NCI-H2196 treated with DMSO at 0.1 percent for 48 hours (cell line): ENCODE data around the gene ESR1.
"Not testable (repeated sequence)": the region's sequence is repeated elsewhere in the genome, so short reads cannot be mapped to it uniquely, and the experiment has no call there.

ENCODE experiments used
- DNase-seq: peaks from one replicate; lab custom pipeline; 2025; ENCODE audit not compliant: unreplicated experiment; lab: John Stamatoyannopoulos, UW

The ESR1 gene

DNA sequence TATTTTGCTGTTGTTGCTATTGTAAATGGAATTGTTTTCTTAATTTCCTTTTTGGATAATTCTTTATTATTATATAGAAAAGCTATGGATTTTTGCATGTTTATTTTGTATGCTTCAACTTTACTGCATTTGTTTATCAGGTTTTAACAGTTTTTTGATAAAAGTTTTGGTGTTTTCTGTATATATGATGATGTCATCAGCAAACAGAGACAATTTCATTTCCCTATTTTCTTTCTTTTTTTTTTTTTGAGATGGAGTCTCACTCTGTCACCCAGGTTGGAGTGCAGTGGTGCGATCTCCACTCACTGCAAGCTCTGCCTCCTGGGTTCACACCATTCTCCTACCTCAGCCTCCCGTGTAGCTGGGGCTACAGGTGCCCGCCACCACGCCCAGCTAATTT lies 156.9 kb downstream of the ESR1 start:
- not testable (repeated sequence) for DNase-seq

GRCh38 chr6:151974061-151974617 lies 166.7 kb downstream of the ESR1 start:
- DNase-seq = no peak

GRCh38 chr6:151975795-151976194 lies 168.3 kb downstream of the ESR1 start:
- no peak for DNase-seq

DNA sequence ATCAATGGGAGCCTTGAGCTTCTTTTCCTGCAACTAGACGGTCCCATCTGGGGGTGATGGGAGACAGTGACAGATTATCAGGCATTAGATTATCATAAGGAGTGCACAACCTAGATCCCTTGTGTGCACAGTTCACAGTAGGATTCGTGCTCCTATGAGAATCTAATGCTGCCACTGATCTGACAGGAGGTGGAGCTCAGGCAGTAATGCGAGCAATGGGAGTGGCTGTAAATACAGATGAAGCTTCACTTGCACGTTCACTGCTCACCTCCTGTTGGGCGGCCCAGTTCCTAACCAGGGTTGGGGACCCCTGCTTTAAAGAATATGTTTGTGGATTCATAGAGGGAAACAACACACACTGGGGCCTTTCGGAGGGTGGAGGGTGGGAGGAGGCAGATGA lies 180.7 kb downstream of the ESR1 start:
- DNase-seq = not testable (repeated sequence)

DNA sequence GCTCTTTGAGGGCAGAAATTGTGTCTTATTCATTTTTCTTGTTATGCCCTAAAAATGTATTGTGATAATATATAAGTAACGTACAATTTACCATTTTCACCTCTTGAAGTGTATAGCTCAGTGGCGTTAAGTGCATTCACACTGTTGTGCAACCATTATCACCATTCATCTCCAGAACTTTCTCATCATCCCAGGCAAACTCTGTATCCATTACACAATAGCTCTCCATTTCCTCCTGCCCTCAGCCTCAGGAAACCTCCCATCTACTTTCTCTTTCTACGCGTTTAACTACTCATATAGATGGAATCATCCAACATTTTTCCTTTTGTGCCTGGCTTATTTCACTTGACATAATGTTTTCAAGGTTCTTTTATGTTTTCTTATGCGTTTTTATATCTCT lies 184.6 kb downstream of the ESR1 start:
- DNase-seq = no peak

DNA sequence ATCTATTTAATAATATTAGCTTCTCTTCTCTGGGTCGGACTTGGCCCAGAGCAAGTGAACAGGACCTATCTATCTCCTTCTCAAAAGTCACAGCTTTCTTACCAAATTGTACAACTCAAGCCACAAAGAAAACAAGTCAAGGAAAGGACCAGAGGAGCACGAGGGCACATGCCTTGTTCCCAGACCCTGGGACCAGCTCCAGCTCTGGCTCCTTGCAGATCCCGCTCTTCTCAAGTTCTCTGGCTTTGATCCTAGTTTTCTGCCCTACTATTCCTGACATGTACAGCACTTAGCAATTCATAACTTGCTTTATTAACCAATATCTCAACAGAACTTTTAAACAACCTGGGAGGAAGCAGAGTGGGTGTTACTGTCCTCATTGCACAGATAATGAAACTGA lies 185.9 kb downstream of the ESR1 start:
- no peak for DNase-seq

- no peak for DNase-seq
Measured at GRCh38 chr6:151998784-151999183, 191.3 kb downstream of the ESR1 start.

DNA sequence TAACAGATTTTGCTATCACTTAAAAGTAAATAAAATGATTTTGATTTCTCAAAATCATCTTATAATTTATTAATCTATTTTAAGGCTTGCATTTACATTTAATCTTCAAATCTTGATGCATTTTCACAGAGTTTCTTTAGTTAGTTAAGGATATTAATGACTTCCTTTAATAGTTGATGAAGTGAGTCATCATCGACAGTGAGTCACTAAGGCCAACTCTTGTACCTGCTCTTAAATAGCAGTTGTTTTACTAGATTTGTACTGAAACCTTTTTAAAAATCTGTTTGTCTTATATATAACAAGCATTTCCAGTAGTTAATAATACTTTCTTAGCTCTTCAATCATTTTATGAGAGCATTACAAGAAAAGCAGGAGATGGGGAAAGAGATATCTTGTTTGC lies 191.7 kb downstream of the ESR1 start:
- DNase-seq = no peak

GRCh38 chr6:152001408-152001807 lies 193.9 kb downstream of the ESR1 start:
- no peak for DNase-seq

DNA sequence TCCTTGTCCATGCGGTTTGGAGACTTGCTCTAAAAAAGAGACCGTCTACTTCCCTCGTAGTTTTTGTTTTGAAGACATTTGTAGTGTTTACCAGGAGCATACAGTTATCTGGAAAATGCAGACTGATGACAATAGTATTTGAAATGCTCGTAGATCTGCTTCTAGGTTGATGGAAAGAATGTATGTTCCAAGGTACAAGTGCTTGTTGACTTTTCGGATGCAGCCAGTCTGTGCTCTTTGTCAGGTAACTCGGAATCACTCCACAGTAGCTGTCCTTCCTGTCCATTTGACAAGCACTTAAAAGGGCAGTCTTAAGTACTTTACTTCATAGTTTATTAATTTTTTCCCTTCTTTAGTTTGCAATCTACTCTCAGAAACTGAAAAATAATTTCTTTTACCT lies 194.8 kb downstream of the ESR1 start:
- no peak for DNase-seq

- no peak for DNase-seq
Measured at GRCh38 chr6:152004036-152004566, 196.6 kb downstream of the ESR1 start.

- no peak for DNase-seq
Measured at GRCh38 chr6:152004896-152005295, 197.4 kb downstream of the ESR1 start.

- DNase-seq = no peak
Measured at GRCh38 chr6:152008779-152009178, 201.3 kb downstream of the ESR1 start.

GRCh38 chr6:152012227-152012626 lies 204.7 kb downstream of the ESR1 start:
- no peak for DNase-seq

GRCh38 chr6:152018876-152019275 lies 211.4 kb downstream of the ESR1 start:
- DNase-seq = no peak

GRCh38 chr6:152022303-152022702 lies 214.8 kb downstream of the ESR1 start:
- no peak for DNase-seq

GRCh38 chr6:152023613-152024012 lies 216.1 kb downstream of the ESR1 start:
- no peak for DNase-seq

DNA sequence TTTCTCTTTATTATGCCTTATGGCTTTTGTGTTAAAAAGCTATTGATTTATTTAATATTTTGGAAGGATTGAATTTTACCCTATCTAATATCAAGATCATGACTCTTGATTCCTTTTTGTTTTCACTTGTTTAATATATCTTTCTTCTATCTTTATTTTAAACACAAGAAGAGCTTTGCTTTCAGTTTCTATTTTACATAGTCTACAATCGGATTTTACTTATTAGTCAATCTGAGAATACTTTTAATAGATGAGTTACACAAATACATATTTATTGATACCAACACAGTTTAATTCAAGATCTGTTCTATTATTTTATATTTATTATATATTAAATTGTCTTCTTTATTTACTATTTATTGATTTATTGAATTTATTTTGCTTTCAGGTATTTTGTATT lies 218.8 kb downstream of the ESR1 start:
- DNase-seq = no peak

- DNase-seq = not testable (repeated sequence)
Measured at GRCh38 chr6:152026744-152027143, 219.3 kb downstream of the ESR1 start.

GRCh38 chr6:152033765-152034164 lies 226.3 kb downstream of the ESR1 start:
- not testable (repeated sequence) for DNase-seq

DNA sequence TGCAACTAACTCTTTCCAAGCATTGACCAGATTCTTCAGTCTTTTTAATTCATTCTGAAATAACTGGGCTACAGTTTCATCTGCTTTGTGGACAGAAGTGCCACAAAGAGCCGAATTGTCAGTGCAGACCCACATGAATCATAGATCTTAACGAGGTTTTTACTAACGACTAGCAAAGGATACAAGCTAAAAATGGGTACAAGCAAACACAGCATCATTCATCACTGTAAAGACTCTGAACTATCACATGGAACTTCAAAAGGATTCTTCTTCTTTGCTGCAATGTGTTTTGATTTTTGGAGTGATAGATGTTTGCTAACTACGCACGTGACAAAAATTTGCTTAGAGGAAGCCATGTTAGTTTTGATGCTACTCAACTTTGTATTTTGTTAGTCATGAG lies 227.1 kb downstream of the ESR1 start:
- DNase-seq = no peak

- no peak for DNase-seq
Measured at GRCh38 chr6:152046118-152046517, 238.6 kb downstream of the ESR1 start.

- DNase-seq = no peak
Measured at GRCh38 chr6:152048921-152049320, 241.4 kb downstream of the ESR1 start.
